Adipocyte (in vitro differentiated cells): ENCODE data around the gene KLHL8.

Experiments
- DNase-seq: peaks from one replicate; pipeline ENCODE4 v3.0.0-alpha.2; 2015; ENCODE audit warnings: low read depth
- H3K27me3 ChIP-seq: replicated peaks from 2 replicates; pipeline ENCODE4 v1.7.0; 2013; ENCODE audit warnings: mild to moderate bottlenecking, low read length, moderate library complexity; ENCODE audit not compliant: control insufficient read depth, insufficient read depth
- H3K36me3 ChIP-seq: 2 replicates; pipeline ENCODE4 v1.7.0; 2013; ENCODE audit warnings: low read length, mild to moderate bottlenecking, moderate library complexity; ENCODE audit not compliant: control insufficient read depth, insufficient read depth, severe bottlenecking
- H3K4me1 ChIP-seq: 2 replicates; pipeline ENCODE4 v1.7.0; 2013; ENCODE audit warnings: mild to moderate bottlenecking, low read length, moderate library complexity; ENCODE audit not compliant: control insufficient read depth, insufficient read depth
- H3K4me3 ChIP-seq: 2 replicates; pipeline ENCODE4 v1.7.0; 2013; ENCODE audit warnings: mild to moderate bottlenecking, low read length, moderate library complexity
- H3K9ac ChIP-seq: 2 replicates; pipeline ENCODE4 v1.7.0; 2013; ENCODE audit warnings: mild to moderate bottlenecking, low read length, moderate library complexity
- H3K9me3 ChIP-seq: 2 replicates; pipeline ENCODE4 v1.7.0; 2013; ENCODE audit warnings: mild to moderate bottlenecking, low read length, moderate library complexity; ENCODE audit not compliant: control insufficient read depth

Gene KLHL8

DNA sequence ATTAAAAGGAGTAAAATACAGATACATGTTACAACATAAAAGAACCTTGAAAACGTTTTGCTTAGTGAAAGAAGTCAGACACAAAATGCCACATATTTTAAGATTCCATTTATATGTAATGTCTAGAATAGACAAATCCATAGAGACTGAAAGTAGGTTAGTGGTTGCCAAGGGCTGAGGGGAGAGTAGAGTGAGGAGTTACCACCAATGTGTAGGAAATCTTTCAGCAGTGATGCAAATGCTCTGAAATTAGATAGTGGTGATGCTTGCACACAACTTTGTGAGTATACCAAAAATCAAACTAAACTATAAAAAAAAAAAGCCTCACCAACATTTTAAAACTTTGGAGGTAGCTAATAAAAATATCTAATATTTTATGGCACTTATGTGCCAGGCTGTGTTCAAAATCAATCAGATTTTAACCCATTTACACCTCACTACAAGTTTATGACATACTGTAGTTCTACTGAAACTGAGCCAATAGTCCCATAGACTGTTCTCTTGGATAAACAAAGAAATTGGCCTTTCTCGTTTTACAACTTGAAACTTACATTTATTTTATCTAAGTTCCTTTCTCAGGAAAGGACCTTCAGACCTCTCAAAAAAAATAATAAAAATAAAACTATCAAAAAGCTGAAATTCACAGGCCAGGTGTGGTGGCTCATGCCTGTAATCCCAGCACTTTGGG lies 29.1 kb upstream of the KLHL8 start:
- no peaks in the 10 kb centered on the region for H3K27me3 ChIP-seq
- H3K9ac ChIP-seq, result no peak overlapping the region
- no peak overlapping the region for H3K4me3 ChIP-seq
- DNase-seq, result no peak
- no peaks in the 10 kb centered on the region for H3K9me3 ChIP-seq
- no peaks in the 10 kb centered on the region for H3K4me1 ChIP-seq
- H3K36me3 ChIP-seq, result no peaks in the 10 kb centered on the region

DNA sequence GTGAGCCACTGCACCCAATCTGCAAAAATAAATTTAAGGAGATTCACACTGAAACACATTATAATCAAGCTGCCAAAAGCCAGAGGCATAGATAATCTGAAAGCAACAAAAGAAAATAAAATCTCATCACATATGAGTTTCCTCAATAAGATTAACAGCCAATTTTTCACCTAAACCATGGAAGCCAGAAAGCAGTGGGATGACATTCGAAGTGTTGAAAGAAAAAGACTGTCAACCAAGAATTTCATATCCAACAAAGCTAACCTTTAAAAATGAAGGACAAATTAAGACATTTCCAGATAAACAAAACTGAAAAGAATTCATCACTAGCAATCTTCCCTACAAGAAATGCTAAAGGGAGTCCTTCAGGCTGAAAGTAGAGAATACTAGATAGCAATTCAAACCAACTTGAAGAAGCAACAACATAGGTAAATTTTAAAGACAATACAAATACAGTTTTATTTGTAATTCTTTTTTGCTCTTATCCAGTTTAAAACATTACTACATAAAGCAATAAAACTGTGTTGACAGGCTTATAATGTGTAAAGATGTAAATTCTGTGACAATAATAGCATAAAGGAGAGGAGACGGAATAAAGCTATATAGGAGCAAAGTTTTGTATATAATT lies 23.1 kb upstream of the KLHL8 start:
- Histone ChIP-seq H3K4me3 (no peak overlapping the region), H3K9me3 (peaks cover 19% of the 10 kb centered on the region), H3K9ac (no peak overlapping the region), H3K27me3 (no peaks in the 10 kb centered on the region), H3K4me1 (no peaks in the 10 kb centered on the region), H3K36me3 (no peaks in the 10 kb centered on the region)
- DNase-seq, result no peak

DNA sequence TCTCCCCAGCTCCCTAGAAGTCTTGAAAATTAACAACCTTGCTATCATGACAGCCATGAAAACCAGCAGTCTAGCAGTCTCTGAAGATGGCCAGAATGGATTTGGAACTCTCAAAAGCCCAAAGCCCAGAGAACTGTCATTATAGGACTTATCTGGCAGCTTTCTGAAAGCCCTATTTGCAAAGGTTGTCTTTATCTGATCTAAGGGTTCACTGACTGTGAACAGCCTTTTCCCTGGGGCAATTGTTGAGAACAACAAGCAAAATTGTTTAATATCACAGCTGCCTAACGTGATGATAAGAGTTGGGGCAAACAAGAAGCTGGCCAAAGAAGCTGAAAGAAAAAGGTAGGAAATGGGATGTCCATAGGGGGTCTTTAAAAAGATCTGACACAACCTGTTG lies 20.9 kb upstream of the KLHL8 start:
- DNase-seq, result no peak
- H3K9ac ChIP-seq, result no peak overlapping the region
- peaks cover 19% of the 10 kb centered on the region for H3K9me3 ChIP-seq
- H3K36me3 ChIP-seq, result no peaks in the 10 kb centered on the region
- H3K27me3 ChIP-seq, result no peaks in the 10 kb centered on the region
- no peaks in the 10 kb centered on the region for H3K4me1 ChIP-seq
- H3K4me3 ChIP-seq, result no peak overlapping the region

DNA sequence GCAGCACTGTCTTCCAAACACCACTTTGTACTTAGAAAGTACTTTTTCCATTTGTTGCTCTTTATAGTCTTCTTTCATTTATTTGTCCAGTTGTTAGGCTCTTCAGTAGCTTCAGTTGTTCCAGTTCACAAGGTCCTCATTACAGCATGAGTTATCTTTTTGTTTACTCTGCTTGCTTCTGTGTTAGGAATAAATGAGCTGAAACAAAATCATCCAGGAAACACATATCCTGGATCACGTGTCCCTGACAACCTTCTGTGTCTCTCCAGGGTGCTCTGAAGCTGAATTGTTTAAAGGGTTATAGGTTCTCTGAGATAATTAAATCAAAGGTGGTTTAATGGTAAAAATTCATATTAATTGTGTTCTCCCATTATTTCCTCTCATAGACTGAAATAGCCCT lies 19.9 kb upstream of the KLHL8 start:
- Histone ChIP-seq H3K36me3 (no peaks in the 10 kb centered on the region), H3K9ac (no peak overlapping the region), H3K4me3 (no peak overlapping the region), H3K27me3 (no peaks in the 10 kb centered on the region), H3K9me3 (peaks cover 19% of the 10 kb centered on the region), H3K4me1 (peaks cover 3% of the 10 kb centered on the region)
- no peak for DNase-seq

DNA sequence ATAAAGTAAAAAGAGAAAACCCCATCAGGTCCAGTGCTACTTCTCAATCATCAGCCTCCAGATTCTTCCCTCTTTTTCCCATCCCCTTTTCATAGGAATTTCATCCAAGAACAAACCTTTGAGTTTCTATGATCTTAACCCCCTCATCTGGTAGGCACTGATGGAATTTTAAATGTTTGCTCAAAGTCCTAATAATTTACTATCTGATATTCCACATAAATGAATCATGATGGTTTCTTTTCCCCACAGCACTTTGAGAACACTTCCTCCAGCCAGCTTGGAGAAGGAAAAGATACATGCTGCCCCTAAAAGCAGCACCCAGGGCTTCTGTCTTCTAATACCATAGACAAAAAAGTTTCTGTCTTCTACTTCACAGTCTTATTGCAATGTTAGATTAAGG lies 19.4 kb upstream of the KLHL8 start:
- Histone ChIP-seq H3K4me3 (no peak overlapping the region), H3K36me3 (no peaks in the 10 kb centered on the region), H3K4me1 (peaks cover 5% of the 10 kb centered on the region), H3K27me3 (no peaks in the 10 kb centered on the region), H3K9ac (no peak overlapping the region), H3K9me3 (peaks cover 19% of the 10 kb centered on the region)
- DNase-seq, result no peak

DNA sequence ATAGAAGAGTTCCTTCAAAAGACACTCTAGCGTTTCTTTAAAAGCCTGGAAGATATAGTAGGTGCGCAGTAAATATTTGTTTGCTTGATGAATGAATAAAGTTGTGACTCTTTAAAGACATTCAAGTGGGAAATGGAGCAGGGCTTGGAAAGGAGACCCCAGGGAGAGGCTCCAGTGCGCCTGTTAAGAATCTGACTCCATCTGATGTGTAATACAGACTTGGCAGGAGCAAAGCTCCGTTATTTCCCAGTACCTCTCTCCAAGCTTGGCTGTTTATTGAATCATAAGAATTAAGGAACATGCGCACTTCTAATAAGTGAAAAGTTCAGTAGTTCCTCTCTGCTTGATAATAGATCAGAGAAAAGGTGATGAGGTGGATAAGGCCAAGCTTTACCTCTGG lies 18.8 kb upstream of the KLHL8 start:
- H3K4me1 ChIP-seq, result peaks cover 5% of the 10 kb centered on the region
- H3K4me3 ChIP-seq, result no peak overlapping the region
- DNase-seq, result no peak
- H3K36me3 ChIP-seq, result no peaks in the 10 kb centered on the region
- peaks cover 19% of the 10 kb centered on the region for H3K9me3 ChIP-seq
- no peak overlapping the region for H3K9ac ChIP-seq
- H3K27me3 ChIP-seq, result no peaks in the 10 kb centered on the region

DNA sequence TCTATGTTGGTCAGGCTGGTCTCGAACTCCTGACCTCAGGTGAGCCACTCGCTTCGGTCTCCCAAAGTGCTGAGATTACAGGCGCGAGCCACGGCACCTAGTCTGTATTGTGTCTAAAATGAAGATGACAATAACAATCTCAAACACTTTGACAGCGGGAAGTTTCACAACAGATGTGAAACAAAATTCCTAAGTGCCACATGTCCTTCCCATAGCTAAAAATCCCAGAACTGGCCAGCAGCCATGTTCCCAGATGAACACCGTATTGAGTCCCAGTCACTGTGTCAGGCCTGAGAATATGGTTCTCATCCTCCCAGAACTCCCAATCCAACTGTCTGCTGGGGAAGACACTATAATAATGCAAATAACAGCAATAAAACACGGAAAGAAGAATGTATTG lies 16.4 kb upstream of the KLHL8 start:
- Histone ChIP-seq H3K4me1 (peaks cover 5% of the 10 kb centered on the region), H3K4me3 (no peak overlapping the region), H3K9me3 (no peaks in the 10 kb centered on the region), H3K36me3 (no peaks in the 10 kb centered on the region), H3K9ac (no peak overlapping the region), H3K27me3 (no peaks in the 10 kb centered on the region)
- no peak for DNase-seq

DNA sequence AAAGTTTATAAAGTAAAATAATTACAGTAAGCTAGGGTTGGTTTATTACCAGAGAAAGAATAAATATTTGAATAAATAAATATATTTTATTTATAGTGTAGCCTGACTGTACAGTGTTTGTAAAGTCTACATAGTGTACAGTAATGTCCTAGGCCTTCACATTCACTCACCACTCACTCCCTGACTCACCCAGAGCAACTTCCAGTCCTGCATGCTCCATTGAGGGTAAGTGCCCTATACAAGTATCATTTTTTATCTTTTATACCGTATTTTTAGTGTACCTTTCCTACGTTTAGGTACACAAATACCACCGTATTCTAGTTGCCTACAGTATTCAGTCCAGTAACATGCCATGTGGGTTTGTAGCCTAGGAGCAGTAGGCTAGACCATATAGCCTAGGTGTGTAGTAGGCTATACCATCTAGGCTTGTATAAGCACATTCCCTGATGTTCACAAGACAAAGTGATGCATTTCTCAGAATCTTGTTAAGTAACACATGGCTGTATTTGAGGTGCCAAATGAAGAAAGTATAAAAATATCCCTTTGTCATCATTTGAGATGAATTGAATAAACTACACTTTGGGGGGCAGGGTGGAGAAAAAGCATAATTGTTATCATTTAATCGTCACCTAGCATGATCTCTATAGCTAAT lies 14.7 kb upstream of the KLHL8 start:
- no peaks in the 10 kb centered on the region for H3K9me3 ChIP-seq
- no peak for DNase-seq
- peak overlapping the region; percentile 79 for H3K9ac ChIP-seq
- H3K36me3 ChIP-seq, result no peaks in the 10 kb centered on the region
- H3K4me3 ChIP-seq, result peak overlapping the region; percentile 78
- no peaks in the 10 kb centered on the region for H3K27me3 ChIP-seq
- peaks cover 5% of the 10 kb centered on the region for H3K4me1 ChIP-seq

DNA sequence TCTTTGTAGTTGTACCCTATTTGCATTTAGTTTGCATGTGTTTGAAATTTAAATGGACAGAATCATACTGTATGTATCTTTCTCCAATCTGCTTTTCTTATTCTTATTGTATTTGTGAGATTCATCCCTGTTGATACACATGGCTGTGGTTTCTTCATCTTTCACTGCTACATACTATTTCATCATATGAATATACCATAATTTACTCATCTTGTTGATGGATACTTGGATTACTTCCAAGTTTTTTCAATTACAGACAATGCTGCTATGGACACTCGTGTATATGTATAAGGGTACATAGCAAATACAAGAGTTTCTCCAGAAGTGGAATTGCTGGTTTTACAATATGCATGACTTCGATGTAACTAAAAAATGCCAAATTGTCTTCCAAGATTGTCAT lies 11.8 kb upstream of the KLHL8 start:
- no peaks in the 10 kb centered on the region for H3K36me3 ChIP-seq

DNA sequence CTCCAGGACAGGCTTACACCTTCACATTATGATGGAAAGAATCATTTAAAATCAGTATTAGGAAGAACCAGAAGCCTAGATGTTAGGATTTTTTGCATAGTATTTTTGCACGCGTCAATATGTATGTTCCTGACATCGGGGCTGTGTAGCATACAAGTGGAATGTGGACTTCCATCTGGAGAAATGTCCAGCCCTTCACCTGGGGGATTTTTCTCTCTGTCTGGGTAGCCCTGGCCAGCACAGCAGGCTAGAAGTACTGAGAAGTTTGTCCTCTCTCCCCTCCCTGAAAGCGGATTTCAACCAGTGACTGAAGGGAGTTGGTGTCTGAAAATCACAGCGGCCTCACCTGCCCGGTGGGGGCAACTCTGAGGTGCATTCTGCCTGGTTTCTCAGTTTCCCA lies 10.4 kb upstream of the KLHL8 start:
- no peak overlapping the region for H3K9ac ChIP-seq
- H3K9me3 ChIP-seq, result no peaks in the 10 kb centered on the region
- DNase-seq, result no peak
- no peaks in the 10 kb centered on the region for H3K27me3 ChIP-seq
- peaks cover 5% of the 10 kb centered on the region for H3K4me1 ChIP-seq
- no peaks in the 10 kb centered on the region for H3K36me3 ChIP-seq
- no peak overlapping the region for H3K4me3 ChIP-seq

More for the DNA sequence above, 11.8 kb upstream of the KLHL8 start:
- Histone ChIP-seq H3K9me3 (no peaks in the 10 kb centered on the region), H3K27me3 (no peaks in the 10 kb centered on the region), H3K4me1 (peaks cover 5% of the 10 kb centered on the region), H3K9ac (no peak overlapping the region), H3K4me3 (no peak overlapping the region)
- DNase-seq, result no peak

DNA sequence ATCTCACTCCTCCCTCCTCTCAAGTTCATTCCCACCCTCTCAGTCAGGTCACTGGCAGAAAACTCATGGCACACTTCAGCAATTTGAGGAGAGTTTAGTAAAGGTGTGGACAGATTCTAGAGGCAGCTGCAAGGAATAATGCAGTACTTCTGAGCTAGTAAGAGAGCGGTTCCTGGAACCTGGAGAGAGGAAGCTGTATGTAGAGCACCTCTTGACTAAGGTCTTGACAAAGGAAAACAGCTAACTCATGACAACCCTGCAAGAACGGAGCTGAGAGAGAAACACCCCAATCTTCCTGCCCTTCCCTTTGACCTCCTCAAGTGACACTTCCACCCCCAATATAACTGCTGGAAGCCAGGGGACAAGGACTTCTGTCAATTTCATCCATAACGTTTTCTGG lies 9.6 kb upstream of the KLHL8 start:
- Histone ChIP-seq H3K9ac (no peak overlapping the region), H3K9me3 (no peaks in the 10 kb centered on the region), H3K4me1 (no peaks in the 10 kb centered on the region), H3K36me3 (no peaks in the 10 kb centered on the region), H3K27me3 (no peaks in the 10 kb centered on the region), H3K4me3 (no peak overlapping the region)
- DNase-seq, result no peak
